ENCODE measurements around the gene BTBD16. TPM values are rescaled to one million over a fixed set of nuclear protein-coding genes. Genes with fewer than 3 reads are reported as not detected.

BTBD16 gene
- total RNA-seq, 2 donors from 2014 or later, result 0.62 TPM; not detected in 1

DNA sequence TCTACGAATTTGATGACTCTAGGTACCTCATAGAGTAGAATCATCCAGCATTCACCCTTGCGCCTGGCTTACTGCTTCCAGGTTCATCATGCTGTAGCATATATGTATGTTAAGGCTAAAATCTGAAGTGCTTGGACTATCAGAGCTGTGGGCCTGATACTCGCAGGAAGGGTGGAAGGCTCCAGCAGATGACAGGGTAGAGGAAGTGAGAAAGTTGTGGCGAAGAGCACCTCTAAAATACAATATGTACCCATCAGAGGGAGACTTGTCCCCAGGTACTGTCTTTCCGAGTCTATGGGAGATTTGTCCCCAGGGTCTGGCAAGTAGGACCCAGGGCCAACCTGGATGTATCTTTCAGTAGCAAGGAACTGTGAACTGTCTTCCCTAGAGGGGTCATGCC lies 55.3 kb downstream of the BTBD16 start:
- intact Hi-C loops (cut with DNase I), result no loop called here
- Histone ChIP-seq H3K27me3 (replicated peaks; ENCODE audit: insufficient read depth) (no peaks in the 10 kb centered on the region), H3K4me3 (no peak overlapping the region), H3K36me3 (no peaks in the 10 kb centered on the region), H3K9me3 (no peaks in the 10 kb centered on the region), H3K4me1 (replicated peaks) (no peaks in the 10 kb centered on the region), H3K27ac (no peak overlapping the region)
- TF ChIP-seq, protein P1, sequence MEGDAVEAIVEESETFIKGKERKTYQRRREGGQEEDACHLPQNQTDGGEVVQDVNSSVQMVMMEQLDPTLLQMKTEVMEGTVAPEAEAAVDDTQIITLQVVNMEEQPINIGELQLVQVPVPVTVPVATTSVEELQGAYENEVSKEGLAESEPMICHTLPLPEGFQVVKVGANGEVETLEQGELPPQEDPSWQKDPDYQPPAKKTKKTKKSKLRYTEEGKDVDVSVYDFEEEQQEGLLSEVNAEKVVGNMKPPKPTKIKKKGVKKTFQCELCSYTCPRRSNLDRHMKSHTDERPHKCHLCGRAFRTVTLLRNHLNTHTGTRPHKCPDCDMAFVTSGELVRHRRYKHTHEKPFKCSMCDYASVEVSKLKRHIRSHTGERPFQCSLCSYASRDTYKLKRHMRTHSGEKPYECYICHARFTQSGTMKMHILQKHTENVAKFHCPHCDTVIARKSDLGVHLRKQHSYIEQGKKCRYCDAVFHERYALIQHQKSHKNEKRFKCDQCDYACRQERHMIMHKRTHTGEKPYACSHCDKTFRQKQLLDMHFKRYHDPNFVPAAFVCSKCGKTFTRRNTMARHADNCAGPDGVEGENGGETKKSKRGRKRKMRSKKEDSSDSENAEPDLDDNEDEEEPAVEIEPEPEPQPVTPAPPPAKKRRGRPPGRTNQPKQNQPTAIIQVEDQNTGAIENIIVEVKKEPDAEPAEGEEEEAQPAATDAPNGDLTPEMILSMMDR (IDR thresholded peaks at IDR 0.05), result no peak
- TF ChIP-seq POLR2A (IDR thresholded peaks at IDR 0.05), result no peak
- no peak for TF ChIP-seq POLR2AphosphoS5 (IDR thresholded peaks at IDR 0.05)
- DNase-seq (ENCODE audit: low spot score), result no peak
- 95% methylated on average over 5 of the region's 5 CpGs for WGBS

DNA sequence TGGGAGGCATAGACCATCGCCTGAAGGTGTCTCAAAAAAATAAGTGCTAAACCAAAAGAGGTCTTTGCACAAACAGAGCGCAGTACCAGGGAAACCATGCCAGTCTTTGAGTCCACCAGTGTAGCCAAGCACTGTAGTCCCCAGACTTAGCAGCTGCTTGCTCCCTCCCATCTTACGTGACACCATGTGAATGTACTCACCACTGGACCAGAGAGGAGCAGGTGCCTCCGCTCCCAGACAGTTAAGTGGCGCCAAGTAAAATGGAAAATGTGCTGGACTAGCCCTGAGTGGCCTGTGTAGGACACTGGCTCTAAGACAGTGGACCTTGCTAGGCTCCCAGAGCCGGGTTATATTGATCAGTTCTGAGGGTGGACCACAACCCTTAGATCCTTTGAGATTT lies 55.7 kb downstream of the BTBD16 start:
- intact Hi-C loops (cut with DNase I), result no loop called here
- WGBS, result 76% methylated on average over 6 of the region's 6 CpGs
- no peaks in the 10 kb centered on the region for H3K4me1 ChIP-seq (replicated peaks)
- TF ChIP-seq POLR2AphosphoS5 (IDR thresholded peaks at IDR 0.05), result no peak
- TF ChIP-seq, protein P1 (IDR thresholded peaks at IDR 0.05), result no peak
- TF ChIP-seq POLR2A (IDR thresholded peaks at IDR 0.05), result no peak
- no peak overlapping the region for H3K4me3 ChIP-seq
- no peak overlapping the region for H3K27ac ChIP-seq
- no peaks in the 10 kb centered on the region for H3K27me3 ChIP-seq (replicated peaks; ENCODE audit: insufficient read depth)
- H3K36me3 ChIP-seq, result no peaks in the 10 kb centered on the region
- no peak for DNase-seq (ENCODE audit: low spot score)
- H3K9me3 ChIP-seq, result no peaks in the 10 kb centered on the region

DNA sequence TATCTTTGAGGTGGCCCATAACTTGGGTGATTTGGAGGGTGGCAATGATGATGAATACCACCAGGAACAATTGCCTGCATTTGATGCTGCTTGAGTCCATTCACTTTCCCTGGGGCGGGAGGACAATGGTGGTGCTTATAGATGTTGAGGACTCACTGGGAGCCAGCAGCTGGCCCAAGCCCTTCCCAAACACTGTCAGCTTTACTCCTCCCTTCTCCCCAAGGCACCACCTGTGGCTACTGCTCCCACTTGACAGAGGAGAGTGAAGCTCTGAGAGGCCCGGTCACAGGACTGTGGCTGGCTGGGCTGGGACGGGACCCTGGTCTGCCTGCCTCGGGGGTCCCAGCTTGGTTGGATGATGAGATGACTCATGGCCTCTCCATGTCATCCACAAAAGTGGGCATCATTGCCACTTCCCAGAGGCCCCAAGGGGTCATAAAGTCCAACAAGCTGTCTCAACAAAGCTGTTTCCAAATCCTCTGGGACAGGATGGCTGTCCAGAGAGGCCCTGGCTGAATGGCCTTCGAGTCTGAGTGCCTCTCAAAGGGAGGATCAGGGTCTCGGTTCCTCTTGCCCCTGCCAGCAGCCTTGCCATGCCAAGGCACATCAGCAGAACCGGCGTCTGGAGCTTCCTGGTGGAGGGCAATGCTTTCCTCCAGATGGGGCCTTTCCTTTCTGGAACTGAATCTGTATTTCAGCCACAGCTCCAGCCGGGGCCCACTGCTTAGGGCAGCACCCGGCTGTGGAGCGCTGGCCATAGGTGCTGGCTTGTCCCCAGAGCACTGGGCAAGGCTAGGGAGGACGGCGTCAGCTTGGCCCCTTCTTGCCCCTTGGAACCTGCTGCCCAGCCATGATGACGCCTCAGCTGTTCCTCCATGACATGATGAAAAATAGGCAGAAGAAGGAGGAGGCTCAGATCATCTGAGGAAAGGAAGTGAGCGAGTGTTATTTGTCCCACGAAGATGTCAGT lies 56.4 kb downstream of the BTBD16 start:
- intact Hi-C loops (cut with DNase I), result no loop called here
- 92% methylated on average over 16 of the region's 16 CpGs for WGBS
- DNase-seq (ENCODE audit: low spot score), result no peak
- no peaks in the 10 kb centered on the region for H3K4me1 ChIP-seq (replicated peaks)
- H3K27ac ChIP-seq, result no peak overlapping the region
- no peak overlapping the region for H3K4me3 ChIP-seq
- no peak for TF ChIP-seq POLR2A (IDR thresholded peaks at IDR 0.05)
- no peak for TF ChIP-seq POLR2AphosphoS5 (IDR thresholded peaks at IDR 0.05)
- TF ChIP-seq, protein P1 (IDR thresholded peaks at IDR 0.05), result no peak
- H3K9me3 ChIP-seq, result no peaks in the 10 kb centered on the region
- H3K36me3 ChIP-seq, result no peaks in the 10 kb centered on the region
- no peaks in the 10 kb centered on the region for H3K27me3 ChIP-seq (replicated peaks; ENCODE audit: insufficient read depth)

GRCh38 chr10:122328676-122329075 lies 57.6 kb downstream of the BTBD16 start:
- no peak overlapping the region for H3K4me3 ChIP-seq
- no peaks in the 10 kb centered on the region for H3K4me1 ChIP-seq (replicated peaks)
- H3K36me3 ChIP-seq, result no peaks in the 10 kb centered on the region
- DNase-seq (ENCODE audit: low spot score), result no peak
- TF ChIP-seq, protein P1 (IDR thresholded peaks at IDR 0.05), result no peak
- no peak for TF ChIP-seq POLR2A (IDR thresholded peaks at IDR 0.05)
- no peaks in the 10 kb centered on the region for H3K9me3 ChIP-seq
- no peaks in the 10 kb centered on the region for H3K27me3 ChIP-seq (replicated peaks; ENCODE audit: insufficient read depth)
- intact Hi-C loops (cut with DNase I), result no loop called here
- WGBS, result 65% methylated on average over 9 of the region's 9 CpGs
- no peak overlapping the region for H3K27ac ChIP-seq

- DNase-seq (ENCODE audit: low spot score), result no peak
- Histone ChIP-seq H3K4me3 (no peak overlapping the region), H3K27ac (no peak overlapping the region), H3K9me3 (no peaks in the 10 kb centered on the region), H3K4me1 (replicated peaks) (no peaks in the 10 kb centered on the region), H3K36me3 (no peaks in the 10 kb centered on the region), H3K27me3 (replicated peaks; ENCODE audit: insufficient read depth) (no peaks in the 10 kb centered on the region)
- no peak for TF ChIP-seq POLR2AphosphoS5 (IDR thresholded peaks at IDR 0.05)
- no peak for TF ChIP-seq POLR2A (IDR thresholded peaks at IDR 0.05)
- TF ChIP-seq, protein P1 (IDR thresholded peaks at IDR 0.05), result no peak
- intact Hi-C loops (cut with DNase I), result no loop called here
- WGBS, result 78% methylated on average over 13 of the region's 13 CpGs
Measured at GRCh38 chr10:122329416-122329815, 58.3 kb downstream of the BTBD16 start.

Data from prostate gland (tissue), 2 donors.